Neural cell (in vitro differentiated cells): ENCODE data around the gene SCO1. TPM values are rescaled to one million over a fixed set of nuclear protein-coding genes. Genes with fewer than 3 reads are reported as not detected.

ENCODE experiments used
- H2AFZ ChIP-seq: fragments of 200-600, 300-800 bp; sonication (generic), shearing (Covaris generic); 2 replicates; pipeline ENCODE4 v1.6.0; 2014; ENCODE audit warnings: low read depth, mild to moderate bottlenecking, antibody characterized with exemption, low read length, moderate library complexity
- H3F3A ChIP-seq: fragments of 200-600 bp; shearing (Covaris generic); 2 replicates; pipeline ENCODE4 v1.6.1; 2016; ENCODE audit warnings: mild to moderate bottlenecking, moderate library complexity, mixed read lengths, antibody characterized with exemption, low read length; ENCODE audit not compliant: insufficient read depth, poor library complexity, severe bottlenecking
- H3K27ac ChIP-seq: fragments of 200-600, 300-800 bp; sonication (generic), shearing (Covaris generic); 2 replicates; pipeline ENCODE4 v1.5.1; 2014; ENCODE audit warnings: mild to moderate bottlenecking, low read length, moderate library complexity
- H3K27me3 ChIP-seq: fragments of 300-800, 200-600 bp; sonication (generic), shearing (Covaris generic); 2 replicates; pipeline ENCODE4 v1.6.0; 2014; ENCODE audit warnings: mild to moderate bottlenecking, low read depth, low read length, moderate library complexity; ENCODE audit not compliant: insufficient read depth
- H3K36me3 ChIP-seq: fragments of 300-800, 200-600 bp; sonication (generic), shearing (Covaris generic); 2 replicates; pipeline ENCODE4 v1.5.1; 2014; ENCODE audit warnings: mild to moderate bottlenecking, antibody characterized with exemption, low read length, moderate library complexity; ENCODE audit not compliant: insufficient read depth
- H3K4me2 ChIP-seq: fragments of 300-800, 200-600 bp; sonication (generic), shearing (Covaris generic); 2 replicates; pipeline ENCODE4 v1.6.0; 2014; ENCODE audit warnings: mild to moderate bottlenecking, low read length
- H3K4me3 ChIP-seq: fragments of 300-800, 200-600 bp; sonication (generic), shearing (Covaris generic); 2 replicates; pipeline ENCODE4 v1.5.1; 2014; ENCODE audit warnings: mild to moderate bottlenecking, low read length, moderate library complexity
- H3K79me2 ChIP-seq: fragments of 200-600 bp; shearing (Covaris generic); replicated peaks from 2 replicates; pipeline ENCODE4 v1.6.0; 2014; ENCODE audit warnings: mild to moderate bottlenecking, low read length, moderate library complexity; ENCODE audit not compliant: insufficient read depth
- H3K9ac ChIP-seq: fragments of 300-800, 200-600 bp; sonication (generic), shearing (Covaris generic); 2 replicates; pipeline ENCODE4 v1.6.1; 2016; ENCODE audit warnings: mild to moderate bottlenecking, low read length, mixed read lengths
- H3K9me2 ChIP-seq: fragments of 200-600 bp; shearing (Covaris generic); 2 replicates; pipeline ENCODE4 v1.6.1; 2016; ENCODE audit warnings: mild to moderate bottlenecking, low read length, mixed read lengths; ENCODE audit not compliant: insufficient read depth
- H3K9me3 ChIP-seq: fragments of 200-600, 300-800 bp; sonication (generic), shearing (Covaris generic); 2 replicates; pipeline ENCODE4 v1.6.1; 2016; ENCODE audit warnings: mild to moderate bottlenecking, mixed run types, low read length, moderate library complexity, mixed read lengths
- H4K20me1 ChIP-seq: fragments of 200-600 bp; shearing (Covaris generic); 2 replicates; pipeline ENCODE4 v1.6.1; 2016; ENCODE audit warnings: mild to moderate bottlenecking, mixed run types; ENCODE audit not compliant: insufficient read depth
- EP300 ChIP-seq: fragments of 450-650 bp; conservative IDR thresholded peaks from 2 replicates; pipeline ENCODE4 v1.6.1; 2014; ENCODE audit warnings: antibody characterized with exemption, mild to moderate bottlenecking, moderate library complexity; ENCODE audit not compliant: poor library complexity, severe bottlenecking
- EZH2 ChIP-seq: fragments of 200-600, 300-800 bp; shearing (Covaris generic), sonication (generic); IDR thresholded peaks from 2 replicates; pipeline ENCODE4 v1.6.1; 2014; ENCODE audit warnings: antibody characterized with exemption, low read length, borderline replicate concordance, mild to moderate bottlenecking; ENCODE audit not compliant: insufficient read depth, poor library complexity, severe bottlenecking
- MXI1 ChIP-seq: fragments of 450-650 bp; conservative IDR thresholded peaks from 2 replicates; pipeline ENCODE4 v1.6.1; 2014; ENCODE audit warnings: antibody characterized with exemption, mild to moderate bottlenecking; ENCODE audit not compliant: poor library complexity, severe bottlenecking
- POLR2AphosphoS5 ChIP-seq: IDR thresholded peaks from 2 replicates; pipeline ENCODE4 v1.6.1; 2012
- RAD21 ChIP-seq: fragments of 450-650 bp; conservative IDR thresholded peaks from 2 replicates; pipeline ENCODE4 v1.6.1; 2014; ENCODE audit warnings: antibody characterized with exemption, mild to moderate bottlenecking, moderate library complexity
- SMC3 ChIP-seq: fragments of 450-650 bp; conservative IDR thresholded peaks from 2 replicates; pipeline ENCODE4 v1.6.1; 2014; ENCODE audit warnings: antibody characterized with exemption, mild to moderate bottlenecking, moderate library complexity; ENCODE audit not compliant: poor library complexity
- TAF1 ChIP-seq: IDR thresholded peaks from 2 replicates; pipeline ENCODE4 v1.6.1; 2012; ENCODE audit warnings: low read depth
- polyA plus RNA-seq: library from polyadenylated mRNA; depleted of rRNA; stranded (reverse); fragments of >200 nt; gene quantifications from 2 replicates; pipeline ENCODE4 v1.2.3, GENCODE V29; 2014
- TF ChIP-seq, protein P1 (sequence below): fragments of 450-650 bp; IDR thresholded peaks from 2 replicates; pipeline ENCODE4 v1.5.1; 2014; ENCODE audit warnings: antibody characterized with exemption, mild to moderate bottlenecking, moderate library complexity; ENCODE audit not compliant: poor library complexity, severe bottlenecking
- TF ChIP-seq, protein P2 (sequence below): IDR thresholded peaks from 2 replicates; pipeline ENCODE4 v1.6.1; 2012; ENCODE audit warnings: borderline replicate concordance

SCO1 gene
- polyA plus RNA-seq, 1 donor from 2014 or later, result 28.8 TPM

DNA sequence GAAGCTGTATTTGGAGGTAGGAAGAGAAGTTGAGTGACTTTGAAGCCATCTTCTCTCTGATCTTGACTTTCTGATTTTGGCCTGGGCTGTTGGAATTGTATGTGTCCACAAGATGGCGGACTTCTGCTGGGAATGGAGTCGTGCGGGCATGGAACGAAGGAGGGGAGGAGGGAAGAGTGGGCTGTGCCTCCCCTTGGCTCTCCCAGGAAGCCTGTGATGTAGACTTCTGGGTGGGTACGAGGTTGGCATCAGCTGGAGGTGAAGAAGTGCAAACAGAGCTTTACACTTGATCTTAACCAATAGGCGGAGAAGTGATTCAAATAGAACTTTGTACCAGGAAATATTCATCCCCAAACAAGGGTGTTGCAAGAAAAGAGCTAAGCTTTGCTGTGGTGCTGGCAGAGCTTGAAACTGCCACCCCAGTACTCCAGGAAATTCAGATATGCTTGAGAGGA lies 39.9 kb upstream of the SCO1 start:
- Histone ChIP-seq H3K79me2 (no peaks in the 10 kb centered on the region), H3K4me2 (no peak overlapping the region), H4K20me1 (no peaks in the 10 kb centered on the region), H2AFZ (no peak overlapping the region), H3K27me3 (no peaks in the 10 kb centered on the region), H3K4me3 (no peak overlapping the region), H3K9me3 (no peaks in the 10 kb centered on the region), H3F3A (no peaks in the 10 kb centered on the region), H3K36me3 (no peaks in the 10 kb centered on the region), H3K9me2 (no peaks in the 10 kb centered on the region), H3K9ac (no peak overlapping the region), H3K27ac (no peak overlapping the region)
- TF ChIP-seq SMC3 (peak; percentile 98), RAD21 (peak; percentile 98), TAF1 (no peak)
- TF ChIP-seq, protein P1, sequence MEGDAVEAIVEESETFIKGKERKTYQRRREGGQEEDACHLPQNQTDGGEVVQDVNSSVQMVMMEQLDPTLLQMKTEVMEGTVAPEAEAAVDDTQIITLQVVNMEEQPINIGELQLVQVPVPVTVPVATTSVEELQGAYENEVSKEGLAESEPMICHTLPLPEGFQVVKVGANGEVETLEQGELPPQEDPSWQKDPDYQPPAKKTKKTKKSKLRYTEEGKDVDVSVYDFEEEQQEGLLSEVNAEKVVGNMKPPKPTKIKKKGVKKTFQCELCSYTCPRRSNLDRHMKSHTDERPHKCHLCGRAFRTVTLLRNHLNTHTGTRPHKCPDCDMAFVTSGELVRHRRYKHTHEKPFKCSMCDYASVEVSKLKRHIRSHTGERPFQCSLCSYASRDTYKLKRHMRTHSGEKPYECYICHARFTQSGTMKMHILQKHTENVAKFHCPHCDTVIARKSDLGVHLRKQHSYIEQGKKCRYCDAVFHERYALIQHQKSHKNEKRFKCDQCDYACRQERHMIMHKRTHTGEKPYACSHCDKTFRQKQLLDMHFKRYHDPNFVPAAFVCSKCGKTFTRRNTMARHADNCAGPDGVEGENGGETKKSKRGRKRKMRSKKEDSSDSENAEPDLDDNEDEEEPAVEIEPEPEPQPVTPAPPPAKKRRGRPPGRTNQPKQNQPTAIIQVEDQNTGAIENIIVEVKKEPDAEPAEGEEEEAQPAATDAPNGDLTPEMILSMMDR, result peak; percentile 94

DNA sequence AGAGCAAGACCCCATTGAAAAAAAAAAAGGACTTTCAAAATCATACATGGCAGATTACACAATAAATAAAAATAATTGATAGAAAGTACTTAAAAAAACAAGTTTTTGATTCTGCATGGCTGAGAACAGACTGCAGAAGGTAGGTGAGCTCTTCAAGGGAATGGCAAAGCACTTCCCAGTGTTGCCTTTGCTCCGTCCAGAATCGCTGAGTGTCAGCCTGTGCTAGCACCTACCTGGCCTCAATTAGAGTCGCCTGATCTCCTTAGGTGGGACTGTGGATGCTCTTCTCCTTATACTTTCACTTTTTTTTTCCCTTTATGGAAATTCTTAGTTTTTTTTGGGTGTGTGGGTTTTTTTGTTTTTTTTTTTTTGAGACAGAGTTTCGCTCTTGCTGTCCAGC lies 38.5 kb upstream of the SCO1 start:
- no peak overlapping the region for H3K4me3 ChIP-seq
- no peaks in the 10 kb centered on the region for H3K9me2 ChIP-seq
- TF ChIP-seq RAD21 (no peak), POLR2AphosphoS5 (no peak), EP300 (no peak), SMC3 (no peak), TAF1 (no peak), EZH2 (no peak), MXI1 (no peak)
- TF ChIP-seq, protein P2, sequence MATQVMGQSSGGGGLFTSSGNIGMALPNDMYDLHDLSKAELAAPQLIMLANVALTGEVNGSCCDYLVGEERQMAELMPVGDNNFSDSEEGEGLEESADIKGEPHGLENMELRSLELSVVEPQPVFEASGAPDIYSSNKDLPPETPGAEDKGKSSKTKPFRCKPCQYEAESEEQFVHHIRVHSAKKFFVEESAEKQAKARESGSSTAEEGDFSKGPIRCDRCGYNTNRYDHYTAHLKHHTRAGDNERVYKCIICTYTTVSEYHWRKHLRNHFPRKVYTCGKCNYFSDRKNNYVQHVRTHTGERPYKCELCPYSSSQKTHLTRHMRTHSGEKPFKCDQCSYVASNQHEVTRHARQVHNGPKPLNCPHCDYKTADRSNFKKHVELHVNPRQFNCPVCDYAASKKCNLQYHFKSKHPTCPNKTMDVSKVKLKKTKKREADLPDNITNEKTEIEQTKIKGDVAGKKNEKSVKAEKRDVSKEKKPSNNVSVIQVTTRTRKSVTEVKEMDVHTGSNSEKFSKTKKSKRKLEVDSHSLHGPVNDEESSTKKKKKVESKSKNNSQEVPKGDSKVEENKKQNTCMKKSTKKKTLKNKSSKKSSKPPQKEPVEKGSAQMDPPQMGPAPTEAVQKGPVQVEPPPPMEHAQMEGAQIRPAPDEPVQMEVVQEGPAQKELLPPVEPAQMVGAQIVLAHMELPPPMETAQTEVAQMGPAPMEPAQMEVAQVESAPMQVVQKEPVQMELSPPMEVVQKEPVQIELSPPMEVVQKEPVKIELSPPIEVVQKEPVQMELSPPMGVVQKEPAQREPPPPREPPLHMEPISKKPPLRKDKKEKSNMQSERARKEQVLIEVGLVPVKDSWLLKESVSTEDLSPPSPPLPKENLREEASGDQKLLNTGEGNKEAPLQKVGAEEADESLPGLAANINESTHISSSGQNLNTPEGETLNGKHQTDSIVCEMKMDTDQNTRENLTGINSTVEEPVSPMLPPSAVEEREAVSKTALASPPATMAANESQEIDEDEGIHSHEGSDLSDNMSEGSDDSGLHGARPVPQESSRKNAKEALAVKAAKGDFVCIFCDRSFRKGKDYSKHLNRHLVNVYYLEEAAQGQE, result no peak
- TF ChIP-seq, protein P1, result no peak
- no peaks in the 10 kb centered on the region for H3K79me2 ChIP-seq
- H3F3A ChIP-seq, result no peaks in the 10 kb centered on the region
- no peak overlapping the region for H3K4me2 ChIP-seq
- H4K20me1 ChIP-seq, result no peaks in the 10 kb centered on the region
- H3K9ac ChIP-seq, result no peak overlapping the region
- H3K27me3 ChIP-seq, result no peaks in the 10 kb centered on the region
- no peaks in the 10 kb centered on the region for H3K36me3 ChIP-seq
- H2AFZ ChIP-seq, result no peak overlapping the region
- no peak overlapping the region for H3K27ac ChIP-seq
- H3K9me3 ChIP-seq, result no peaks in the 10 kb centered on the region
